Neural cell (in vitro differentiated cells): ENCODE measurements around the gene CXorf58. TPM values are rescaled to one million over a fixed set of nuclear protein-coding genes. Genes with fewer than 3 reads are reported as not detected.

Source experiments
- H2AFZ ChIP-seq: fragments of 200-600, 300-800 bp; sonication (generic), shearing (Covaris generic); 2 replicates; pipeline ENCODE4 v1.6.0; 2014; ENCODE audit warnings: low read depth, mild to moderate bottlenecking, antibody characterized with exemption, low read length, moderate library complexity
- H3F3A ChIP-seq: fragments of 200-600 bp; shearing (Covaris generic); 2 replicates; pipeline ENCODE4 v1.6.1; 2016; ENCODE audit warnings: mild to moderate bottlenecking, moderate library complexity, mixed read lengths, antibody characterized with exemption, low read length; ENCODE audit not compliant: insufficient read depth, poor library complexity, severe bottlenecking
- H3K27ac ChIP-seq: fragments of 200-600, 300-800 bp; sonication (generic), shearing (Covaris generic); 2 replicates; pipeline ENCODE4 v1.5.1; 2014; ENCODE audit warnings: mild to moderate bottlenecking, low read length, moderate library complexity
- H3K27me3 ChIP-seq: fragments of 300-800, 200-600 bp; sonication (generic), shearing (Covaris generic); 2 replicates; pipeline ENCODE4 v1.6.0; 2014; ENCODE audit warnings: mild to moderate bottlenecking, low read depth, low read length, moderate library complexity; ENCODE audit not compliant: insufficient read depth
- H3K36me3 ChIP-seq: fragments of 300-800, 200-600 bp; sonication (generic), shearing (Covaris generic); 2 replicates; pipeline ENCODE4 v1.5.1; 2014; ENCODE audit warnings: mild to moderate bottlenecking, antibody characterized with exemption, low read length, moderate library complexity; ENCODE audit not compliant: insufficient read depth
- H3K4me2 ChIP-seq: fragments of 300-800, 200-600 bp; sonication (generic), shearing (Covaris generic); 2 replicates; pipeline ENCODE4 v1.6.0; 2014; ENCODE audit warnings: mild to moderate bottlenecking, low read length
- H3K4me3 ChIP-seq: fragments of 300-800, 200-600 bp; sonication (generic), shearing (Covaris generic); 2 replicates; pipeline ENCODE4 v1.5.1; 2014; ENCODE audit warnings: mild to moderate bottlenecking, low read length, moderate library complexity
- H3K79me2 ChIP-seq: fragments of 200-600 bp; shearing (Covaris generic); replicated peaks from 2 replicates; pipeline ENCODE4 v1.6.0; 2014; ENCODE audit warnings: mild to moderate bottlenecking, low read length, moderate library complexity; ENCODE audit not compliant: insufficient read depth
- H3K9ac ChIP-seq: fragments of 300-800, 200-600 bp; sonication (generic), shearing (Covaris generic); 2 replicates; pipeline ENCODE4 v1.6.1; 2016; ENCODE audit warnings: mild to moderate bottlenecking, low read length, mixed read lengths
- H3K9me2 ChIP-seq: fragments of 200-600 bp; shearing (Covaris generic); 2 replicates; pipeline ENCODE4 v1.6.1; 2016; ENCODE audit warnings: mild to moderate bottlenecking, low read length, mixed read lengths; ENCODE audit not compliant: insufficient read depth
- H3K9me3 ChIP-seq: fragments of 200-600, 300-800 bp; sonication (generic), shearing (Covaris generic); 2 replicates; pipeline ENCODE4 v1.6.1; 2016; ENCODE audit warnings: mild to moderate bottlenecking, mixed run types, low read length, moderate library complexity, mixed read lengths
- H4K20me1 ChIP-seq: fragments of 200-600 bp; shearing (Covaris generic); 2 replicates; pipeline ENCODE4 v1.6.1; 2016; ENCODE audit warnings: mild to moderate bottlenecking, mixed run types; ENCODE audit not compliant: insufficient read depth
- CTCF ChIP-seq: fragments of 450-650 bp; IDR thresholded peaks from 2 replicates; pipeline ENCODE4 v1.5.1; 2014; ENCODE audit warnings: antibody characterized with exemption, mild to moderate bottlenecking, moderate library complexity; ENCODE audit not compliant: poor library complexity, severe bottlenecking
- EP300 ChIP-seq: fragments of 450-650 bp; conservative IDR thresholded peaks from 2 replicates; pipeline ENCODE4 v1.6.1; 2014; ENCODE audit warnings: antibody characterized with exemption, mild to moderate bottlenecking, moderate library complexity; ENCODE audit not compliant: poor library complexity, severe bottlenecking
- EZH2 ChIP-seq: fragments of 200-600, 300-800 bp; shearing (Covaris generic), sonication (generic); IDR thresholded peaks from 2 replicates; pipeline ENCODE4 v1.6.1; 2014; ENCODE audit warnings: antibody characterized with exemption, low read length, borderline replicate concordance, mild to moderate bottlenecking; ENCODE audit not compliant: insufficient read depth, poor library complexity, severe bottlenecking
- MXI1 ChIP-seq: fragments of 450-650 bp; conservative IDR thresholded peaks from 2 replicates; pipeline ENCODE4 v1.6.1; 2014; ENCODE audit warnings: antibody characterized with exemption, mild to moderate bottlenecking; ENCODE audit not compliant: poor library complexity, severe bottlenecking
- POLR2AphosphoS5 ChIP-seq: IDR thresholded peaks from 2 replicates; pipeline ENCODE4 v1.6.1; 2012
- RAD21 ChIP-seq: fragments of 450-650 bp; conservative IDR thresholded peaks from 2 replicates; pipeline ENCODE4 v1.6.1; 2014; ENCODE audit warnings: antibody characterized with exemption, mild to moderate bottlenecking, moderate library complexity
- REST ChIP-seq: IDR thresholded peaks from 2 replicates; pipeline ENCODE4 v1.6.1; 2012; ENCODE audit warnings: borderline replicate concordance
- SMC3 ChIP-seq: fragments of 450-650 bp; conservative IDR thresholded peaks from 2 replicates; pipeline ENCODE4 v1.6.1; 2014; ENCODE audit warnings: antibody characterized with exemption, mild to moderate bottlenecking, moderate library complexity; ENCODE audit not compliant: poor library complexity
- TAF1 ChIP-seq: IDR thresholded peaks from 2 replicates; pipeline ENCODE4 v1.6.1; 2012; ENCODE audit warnings: low read depth
- polyA plus RNA-seq: library from polyadenylated mRNA; depleted of rRNA; stranded (reverse); fragments of >200 nt; gene quantifications from 2 replicates; pipeline ENCODE4 v1.2.3, GENCODE V29; 2014

CXorf58 gene
- polyA plus RNA-seq, 1 donor from 2014 or later: 0.14 TPM

- no peak for TF ChIP-seq MXI1
- no peak for TF ChIP-seq SMC3
- no peak for TF ChIP-seq RAD21
- no peak for TF ChIP-seq POLR2AphosphoS5
- no peak for TF ChIP-seq CTCF
- no peak for TF ChIP-seq EP300
- no peak for TF ChIP-seq EZH2
- TF ChIP-seq REST: no peak
- no peak for TF ChIP-seq TAF1
- Histone ChIP-seq H3K4me3 (no peak overlapping the region), H3K27me3 (no peaks in the 10 kb centered on the region), H3K9me2 (no peaks in the 10 kb centered on the region), H3K4me2 (no peak overlapping the region), H3K9ac (no peak overlapping the region), H3K9me3 (no peaks in the 10 kb centered on the region), H3K36me3 (no peaks in the 10 kb centered on the region), H4K20me1 (no peaks in the 10 kb centered on the region), H2AFZ (no peak overlapping the region), H3F3A (no peaks in the 10 kb centered on the region), H3K79me2 (no peaks in the 10 kb centered on the region), H3K27ac (no peak overlapping the region)
These were observed 6.0 kb upstream of the CXorf58 start for GRCh38 chrX:23901805-23902204.

GRCh38 chrX:23902419-23902818, 5.4 kb upstream of the CXorf58 start:
- no peak overlapping the region for H3K27ac ChIP-seq
- H3K9me2 ChIP-seq: no peaks in the 10 kb centered on the region
- H3K9me3 ChIP-seq: no peaks in the 10 kb centered on the region
- H2AFZ ChIP-seq: no peak overlapping the region
- no peaks in the 10 kb centered on the region for H3F3A ChIP-seq
- H3K27me3 ChIP-seq: no peaks in the 10 kb centered on the region
- H3K4me3 ChIP-seq: no peak overlapping the region
- H3K79me2 ChIP-seq: no peaks in the 10 kb centered on the region
- H3K4me2 ChIP-seq: no peak overlapping the region
- H4K20me1 ChIP-seq: no peaks in the 10 kb centered on the region
- TF ChIP-seq RAD21: peak; percentile 78
- peak; percentile 64 for TF ChIP-seq SMC3
- no peak for TF ChIP-seq EZH2
- TF ChIP-seq REST: no peak
- peak; percentile 71 for TF ChIP-seq CTCF
- no peak for TF ChIP-seq TAF1
- no peak for TF ChIP-seq MXI1
- TF ChIP-seq POLR2AphosphoS5: no peak
- TF ChIP-seq EP300: no peak
- no peak overlapping the region for H3K9ac ChIP-seq
- H3K36me3 ChIP-seq: no peaks in the 10 kb centered on the region
